HG02610 (cell line): ENCODE data around the gene MGLL.

Experiments
- ATAC-seq: cut with Tn5 transposase; IDR thresholded peaks from one replicate; pipeline ENCODE4 v1.9.1; 2021; ENCODE audit warnings: mild to moderate bottlenecking, moderate library complexity; ENCODE audit not compliant: unreplicated experiment

Gene MGLL

GRCh38 chr3:127729556-127730056 lies 92.7 kb downstream of the MGLL start:
- peak; percentile 56 for ATAC-seq

DNA sequence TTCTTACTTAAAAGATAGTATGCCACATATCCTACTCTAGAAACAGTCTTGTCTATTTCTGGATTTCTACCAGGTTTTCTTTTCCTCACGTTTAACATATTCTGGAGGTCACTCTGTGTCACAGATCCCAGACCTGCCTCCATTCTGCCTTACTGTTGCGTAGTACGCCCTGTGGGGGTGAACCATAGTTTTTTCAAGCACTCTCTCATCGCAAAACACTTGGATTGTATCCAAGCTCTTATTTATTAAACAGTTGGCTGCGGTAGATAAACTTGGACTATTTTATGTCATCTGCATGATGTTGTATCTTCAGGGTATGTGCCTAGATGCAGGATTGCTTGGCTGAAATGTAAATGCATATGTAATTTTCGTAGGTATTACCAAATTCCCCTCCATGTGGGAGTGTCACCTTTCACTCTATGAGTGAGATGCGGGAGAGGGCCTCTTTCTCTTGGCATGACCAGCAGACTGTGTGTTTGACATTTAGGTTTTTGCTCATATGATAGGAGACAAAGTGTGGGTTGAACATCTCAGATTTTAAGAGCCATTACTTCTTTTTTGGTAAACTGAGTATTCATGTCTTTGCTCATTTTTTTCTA lies 93.8 kb downstream of the MGLL start:
- no peak for ATAC-seq

DNA sequence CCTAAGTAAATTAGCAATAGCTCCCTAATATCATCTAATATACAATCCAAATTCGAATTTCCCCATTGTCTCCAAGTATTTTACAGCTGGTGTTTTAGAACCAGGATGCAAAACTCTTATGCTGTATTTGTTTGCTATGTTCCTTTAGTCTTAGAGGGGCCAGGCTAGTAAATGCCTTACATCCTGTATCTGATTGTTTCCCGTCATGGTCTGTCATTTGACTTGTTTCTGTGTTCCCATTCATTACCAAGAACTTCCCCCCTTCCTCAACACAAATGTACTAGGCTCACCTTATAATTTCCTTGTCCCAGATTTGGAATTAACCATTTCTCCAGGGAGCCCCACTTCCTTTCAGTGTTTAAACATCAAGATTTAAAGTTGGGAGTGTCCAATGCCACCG lies 95.4 kb downstream of the MGLL start:
- no peak for ATAC-seq

DNA sequence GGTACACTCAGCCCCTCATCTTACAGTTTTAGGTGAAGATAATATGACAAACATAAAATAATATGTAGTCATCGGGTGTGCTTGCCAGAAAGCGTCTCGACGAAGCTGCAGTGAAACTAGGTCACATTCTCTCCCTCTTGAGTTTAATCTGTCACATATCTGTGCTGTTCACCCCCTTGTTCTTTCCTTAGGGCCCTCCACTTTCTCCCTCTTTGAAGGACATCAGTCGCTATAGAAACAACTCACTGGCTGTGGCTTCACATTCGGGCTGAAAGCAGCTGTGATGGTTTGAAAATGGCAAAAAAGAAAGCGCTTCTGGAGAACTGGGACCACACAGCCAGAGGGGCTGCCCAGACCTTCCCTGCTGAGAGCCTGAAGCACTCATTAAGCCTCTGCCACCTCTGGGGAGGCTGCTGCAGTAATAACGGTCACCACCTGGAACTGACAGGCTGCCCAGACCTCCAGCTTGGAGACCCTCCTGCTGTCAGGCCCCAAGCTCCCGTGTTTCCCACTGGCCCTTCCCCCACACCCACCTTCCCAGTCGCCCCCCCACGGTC lies 99.2 kb downstream of the MGLL start:
- no peak for ATAC-seq

DNA sequence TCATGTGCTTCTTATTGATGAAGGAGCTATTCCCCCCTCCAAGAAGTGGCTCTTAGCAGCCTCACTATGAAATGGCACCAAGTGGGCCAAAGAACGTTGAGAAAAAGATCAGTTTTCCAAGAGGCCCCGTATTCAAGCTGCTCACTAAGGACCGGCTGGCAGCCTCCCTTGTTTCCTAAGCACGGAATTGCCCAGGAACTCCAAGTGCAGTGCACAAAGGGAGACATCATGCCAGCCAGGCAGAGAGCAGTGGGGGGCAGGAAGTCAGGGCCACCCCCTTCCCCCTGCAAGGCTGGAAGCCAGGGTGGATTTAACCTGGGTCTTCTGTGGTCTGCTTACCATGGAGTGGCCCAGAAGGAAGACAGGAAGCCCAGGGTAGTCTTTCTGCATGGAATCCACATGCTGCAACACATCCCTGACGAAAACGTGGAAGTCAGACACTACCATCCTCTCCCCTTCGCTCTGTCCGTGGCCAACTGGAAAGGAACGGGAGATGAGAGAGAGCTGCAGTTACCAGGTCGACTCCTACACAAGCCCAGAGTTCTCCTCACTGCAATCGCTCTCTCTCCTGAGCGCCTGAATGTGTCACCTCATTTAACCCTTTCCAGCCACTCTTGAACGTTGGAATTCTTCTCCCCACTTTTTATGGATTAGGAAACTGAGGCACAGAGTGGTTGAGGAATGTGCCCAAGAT lies 100.1 kb downstream of the MGLL start:
- ATAC-seq, result no peak

- no peak for ATAC-seq
These were observed 101.1 kb downstream of the MGLL start for GRCh38 chr3:127720985-127721935.

DNA sequence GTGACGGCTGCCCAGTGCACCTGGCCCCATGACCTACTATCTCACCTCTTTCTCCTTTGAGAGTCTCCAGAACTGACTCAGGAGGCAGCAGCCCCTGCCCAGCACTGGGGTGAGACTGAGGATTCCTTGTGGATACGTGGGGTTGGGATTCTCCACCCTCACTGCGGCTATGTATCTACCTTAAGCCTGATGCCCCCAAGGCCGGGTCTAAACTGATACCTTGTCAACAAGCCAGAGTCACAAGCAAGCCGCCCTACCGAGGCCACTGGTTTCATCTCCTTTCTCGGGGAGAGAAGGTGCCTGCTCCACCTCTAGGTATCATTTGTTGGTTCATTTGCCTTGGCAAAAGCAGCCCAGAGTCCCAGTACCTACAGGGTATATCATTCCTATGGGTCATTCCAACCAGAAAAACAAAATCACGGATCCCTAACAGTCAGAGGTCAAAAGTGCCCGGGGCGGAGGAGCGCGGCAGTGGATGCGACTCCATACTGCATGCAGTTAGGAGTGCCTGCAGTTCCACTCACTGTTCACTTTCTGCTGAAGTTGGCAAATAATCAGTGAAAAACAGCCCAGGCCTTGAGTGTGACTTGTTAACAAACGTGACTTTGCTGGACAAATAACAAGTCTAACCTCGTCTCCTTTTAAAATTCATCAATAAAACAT lies 102.0 kb downstream of the MGLL start:
- no peak for ATAC-seq

- no peak for ATAC-seq
These were observed 102.9 kb downstream of the MGLL start for GRCh38 chr3:127719369-127719768.

GRCh38 chr3:127718916-127719290 lies 103.4 kb downstream of the MGLL start:
- ATAC-seq, result no peak

DNA sequence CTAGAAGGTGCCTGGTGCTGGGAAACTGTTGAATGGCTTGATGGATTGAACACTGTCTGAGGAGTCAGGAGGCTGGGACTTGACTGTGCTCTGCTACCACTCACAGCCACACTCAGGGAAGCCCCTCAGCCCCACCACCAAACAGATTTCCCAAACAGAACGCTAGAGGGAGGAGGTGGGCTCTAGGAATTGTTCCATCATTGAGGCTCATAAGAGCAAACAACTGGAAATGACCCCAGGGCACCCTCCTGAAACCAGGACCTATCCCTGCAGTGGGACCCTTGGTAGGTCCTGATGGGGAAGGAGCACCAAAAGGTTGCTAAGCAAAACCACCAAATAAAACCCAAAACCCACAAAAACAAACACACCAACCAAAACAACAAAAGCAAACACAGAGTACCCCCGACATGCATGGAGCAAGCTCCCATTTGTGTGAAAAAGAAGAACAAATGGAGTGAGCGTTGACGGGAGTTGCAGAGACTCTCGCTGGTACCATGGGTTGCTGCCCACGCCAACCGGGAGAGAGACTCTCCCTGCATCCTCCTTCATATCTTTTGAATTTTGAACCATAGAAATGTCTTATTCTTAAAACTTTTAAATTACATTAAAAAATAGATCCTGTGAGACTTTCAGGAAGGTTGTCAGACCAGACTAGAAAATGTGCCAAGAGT lies 103.9 kb downstream of the MGLL start:
- ATAC-seq, result no peak

- no peak for ATAC-seq
These were observed 104.7 kb downstream of the MGLL start for GRCh38 chr3:127717357-127718244.

- no peak for ATAC-seq
These were observed 105.9 kb downstream of the MGLL start for GRCh38 chr3:127716384-127716783.

DNA sequence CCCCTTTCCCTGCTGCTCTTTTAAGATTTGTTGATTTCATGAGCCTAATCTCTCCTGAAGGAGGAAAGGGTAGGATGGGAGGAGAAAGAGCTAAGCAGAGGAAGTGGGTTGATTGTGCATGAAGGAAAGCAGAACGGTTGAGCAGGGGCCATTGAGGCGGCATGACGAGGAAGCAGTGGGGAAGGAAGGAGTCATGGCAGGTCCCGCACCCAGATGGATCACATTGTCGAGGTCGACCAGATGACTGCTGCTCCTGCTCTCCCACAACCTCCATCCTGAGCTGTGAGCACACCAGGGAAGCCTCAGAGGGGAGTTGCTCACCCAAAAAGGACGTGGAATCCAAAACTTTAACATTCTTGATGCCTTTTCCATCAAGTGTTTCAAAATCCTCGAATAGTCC lies 106.8 kb downstream of the MGLL start:
- ATAC-seq, result no peak

GRCh38 chr3:127714866-127715265 lies 107.4 kb downstream of the MGLL start:
- no peak for ATAC-seq

DNA sequence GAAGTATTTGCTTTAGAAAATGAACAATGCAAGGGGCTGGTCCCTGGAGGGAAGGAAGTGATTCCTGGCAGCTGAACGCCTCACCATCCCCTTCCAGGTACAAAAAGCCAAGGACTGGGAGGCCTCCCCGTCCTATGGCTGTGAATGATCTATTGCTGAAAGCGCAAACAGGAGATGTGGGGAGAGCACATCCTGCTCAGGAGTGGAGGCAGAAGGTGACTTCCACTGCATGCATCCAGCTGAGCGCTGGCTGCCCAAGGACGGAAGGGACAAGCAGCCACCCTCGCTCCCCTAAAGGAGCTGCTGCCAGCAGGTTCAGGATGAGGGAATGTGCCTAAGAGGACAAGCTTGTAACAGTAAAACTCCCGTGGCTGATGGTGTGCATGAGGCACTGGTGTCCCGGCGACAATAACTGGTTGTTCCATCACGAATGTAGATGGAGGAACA lies 108.2 kb downstream of the MGLL start:
- no peak for ATAC-seq

GRCh38 chr3:127712881-127713771 lies 109.2 kb downstream of the MGLL start:
- ATAC-seq, result no peak

DNA sequence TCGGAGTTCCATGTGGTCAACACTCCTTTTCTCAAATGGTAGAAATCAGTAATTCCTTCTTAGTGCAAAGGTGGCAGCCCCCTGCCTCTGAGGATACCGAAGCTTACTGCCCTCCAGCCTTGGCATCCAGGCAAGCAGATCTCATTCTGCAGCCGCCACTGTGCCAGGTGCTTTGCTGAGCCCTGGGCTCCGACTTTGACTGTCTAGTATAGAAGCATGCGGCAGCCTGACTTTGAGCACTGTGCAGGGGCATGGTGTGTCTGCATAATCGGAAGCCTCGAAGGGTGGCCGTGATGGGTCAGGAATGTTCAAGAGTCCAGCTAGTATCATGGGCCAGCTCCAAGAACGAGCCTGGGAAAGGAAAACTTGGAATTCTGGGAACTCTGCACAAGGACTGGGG lies 109.9 kb downstream of the MGLL start:
- no peak for ATAC-seq

DNA sequence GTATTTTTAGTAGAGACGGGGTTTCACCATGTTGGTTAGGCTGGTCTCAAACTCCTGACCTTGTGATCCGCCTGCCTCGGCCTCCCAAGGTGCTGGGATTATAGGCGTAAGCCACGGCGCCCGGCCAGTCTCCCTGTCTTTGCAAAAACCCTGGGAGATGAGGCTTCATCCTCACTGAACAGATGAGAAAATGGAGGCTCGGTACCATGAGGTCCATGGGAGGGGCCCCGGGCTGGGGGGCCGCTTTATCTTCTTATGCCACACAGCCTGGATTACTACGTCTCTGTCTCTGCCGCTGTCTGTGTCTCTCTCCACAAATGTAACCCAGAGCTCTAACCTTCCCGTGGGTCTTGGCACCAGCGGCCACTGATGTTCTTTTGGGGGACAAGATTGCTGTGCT lies 110.4 kb downstream of the MGLL start:
- ATAC-seq, result no peak
